Heart right ventricle (tissue), 16 donors: ENCODE results near the gene NUP214. TPM values are rescaled to one million over a fixed set of nuclear protein-coding genes. Genes with fewer than 3 reads are reported as not detected.

Source experiments
- ATAC-seq, 8 donors: fragments of 200-7000 bp; cut with Tn5 transposase; one replicate each; pipeline ENCODE4 v1.9.1; 2020; ENCODE audit warnings: mild to moderate bottlenecking in 8 of 8, moderate library complexity in 8 of 8, moderate number of reproducible peaks in 1 of 8
- DNase-seq, 2 donors: peaks; one replicate each; pipeline ENCODE4 v3.0.0-alpha.2; 2020
- H3K27ac ChIP-seq, 10 donors: fragments of 200-600 bp; sonication (generic) in 2 of 10; one replicate each; pipeline versions ENCODE4 v1.5.0 to v1.8.0; 2020 to 2022; ENCODE audit warnings: mild to moderate bottlenecking in 3 of 10
- H3K27me3 ChIP-seq, 7 donors: fragments of 200-600 bp; one replicate each; pipeline ENCODE4 v1.8.0; 2021 to 2022; ENCODE audit warnings: mild to moderate bottlenecking in 2 of 7
- H3K36me3 ChIP-seq, 9 donors: fragments of 200-600 bp; sonication (generic) in 1 of 9; one replicate each; pipeline versions ENCODE4 v1.5.0 to v1.8.0; 2020 to 2022; ENCODE audit warnings: mild to moderate bottlenecking in 2 of 9
- H3K4me1 ChIP-seq, 9 donors: fragments of 200-600 bp; sonication (generic) in 1 of 9; one replicate each; pipeline versions ENCODE4 v1.5.0 to v1.8.0; 2020 to 2022; ENCODE audit warnings: mild to moderate bottlenecking in 4 of 9
- H3K4me3 ChIP-seq, 10 donors: fragments of 200-600 bp; sonication (generic) in 2 of 10; one replicate each; pipeline versions ENCODE4 v1.5.0 to v1.8.0; 2020 to 2022; ENCODE audit warnings: mild to moderate bottlenecking in 7 of 10, moderate library complexity in 2 of 10
- H3K9me3 ChIP-seq, 11 donors: fragments of 200-600 bp in 10 of 11; sonication (generic) in 2 of 11; one replicate each; pipeline versions ENCODE4 v1.5.0 to v1.8.0; 2013 to 2022; ENCODE audit warnings: mild to moderate bottlenecking in 2 of 11, control low read depth in 1 of 11, moderate library complexity in 1 of 11
- WGBS, 2 donors: extraction: QIAGEN DNeasy Blood & Tissue Kit; methylation state at CpG; one replicate each; pipeline ENCODE4 v1.1.7; 2013; ENCODE audit warnings: inconsistent platforms in 1 of 2; 5-methylcytosine and 5-hydroxymethylcytosine counted together
- intact Hi-C, 10 donors: fragments of 100-400 bp; cut with DNase I; formaldehyde crosslinking; loops; one replicate each; pipeline versions ENCODE4 v1.11.1 to v1.14.2; 2022
- polyA plus RNA-seq, 2 donors: library from polyadenylated mRNA; stranded (reverse); fragments of 200-250 nt; gene quantifications; one replicate each; pipeline ENCODE4 v1.2.3, GENCODE V29; 2013
- total RNA-seq, 10 donors: library from RNA; stranded (reverse); fragmentation: NEBNext Ultra II Directional in 3 of 10; extraction: Animal tissue kit (Norgen Biotek cat#: 25700) in 3 of 10; gene quantifications; one replicate each; pipeline versions ENCODE4 v1.2.1 to v1.2.4, GENCODE V29; 2021 to 2023
- TF ChIP-seq, protein P1 (sequence below), 9 donors: fragments of 200-600 bp; sonication (generic) in 2 of 9; IDR thresholded peaks; one replicate each; pipeline versions ENCODE4 v1.5.0 to v1.8.0; 2021 to 2022; ENCODE audit warnings: antibody characterized with exemption in 9 of 9, mild to moderate bottlenecking in 5 of 9, moderate library complexity in 1 of 9
- donor health status: Arrhythmogenic right ventricular cardiomyopathy.
- donor health status: ischemic (EF 13 %, LVEDD 7.1; RV severe dilation, severe dysfunction).
- donor health status: healthy with polysubstance abuse.
- donor health status: DM: no; HTN: yes; CAD: no.
- donor health status: DM: no; HTN: no; CAD: no.
- donor health status: ischemic (EF 25% LVEDD 6.9; RV normal size, moderate dysfunction).
- donor health status: ischemic (EF 25% LVEDD 5.7; RV mildly dilated, moderate dysfunction).
- donor health status: healthy.
- donor health status: DM: yes; HTN: yes; CAD: no.
- donor health status: Ischemic cardiomyopathy.
- donor health status: ischemic (EF 35%, LVEDD 5.7; RV mildly dilated, moderate dysfunction).
- donor health status: nonischemic (EF 11% LVEDD 7.7; RV severe dilation, severe dysfunction).
- donor health status: DM: yes; HTN: yes; CAD: no.
- donor health status: PGD.
- donor health status: ischemic (EF 29% LVEDD 5.4; RV normal size, mild dysfunction).
- donor health status: nonischemic (EF 23%, LVEDD 6.1; RV moderate dilation, normal function).

The NUP214 gene
- total and polyA plus RNA-seq, 12 donors: 13.8 to 27.1 (median 22.9) TPM

GRCh38 chr9:131197160-131197911 lies 72.0 kb downstream of the NUP214 start:
- Histone ChIP-seq H3K9me3 (no peaks in the 10 kb centered on the region), H3K27ac (no peak overlapping the region), H3K4me1 (no peaks in the 10 kb centered on the region), H3K27me3 (no peaks in the 10 kb centered on the region), H3K4me3 (no peak overlapping the region), H3K36me3 (peaks cover 0 to 100% (median 64%) of the 10 kb centered on the region in 9 donors)
- DNase-seq: no peak
- WGBS, 2 donors: 81 to 82% methylated on average over 11 of the region's 11 CpGs
- intact Hi-C loops: loop anchor here in 1 of 10 donors (10.0 kb wide), 1 partner anchor 427 kb away; no protein-coding TSS in a partner anchor
- ATAC-seq: no peak
- TF ChIP-seq, protein P1, sequence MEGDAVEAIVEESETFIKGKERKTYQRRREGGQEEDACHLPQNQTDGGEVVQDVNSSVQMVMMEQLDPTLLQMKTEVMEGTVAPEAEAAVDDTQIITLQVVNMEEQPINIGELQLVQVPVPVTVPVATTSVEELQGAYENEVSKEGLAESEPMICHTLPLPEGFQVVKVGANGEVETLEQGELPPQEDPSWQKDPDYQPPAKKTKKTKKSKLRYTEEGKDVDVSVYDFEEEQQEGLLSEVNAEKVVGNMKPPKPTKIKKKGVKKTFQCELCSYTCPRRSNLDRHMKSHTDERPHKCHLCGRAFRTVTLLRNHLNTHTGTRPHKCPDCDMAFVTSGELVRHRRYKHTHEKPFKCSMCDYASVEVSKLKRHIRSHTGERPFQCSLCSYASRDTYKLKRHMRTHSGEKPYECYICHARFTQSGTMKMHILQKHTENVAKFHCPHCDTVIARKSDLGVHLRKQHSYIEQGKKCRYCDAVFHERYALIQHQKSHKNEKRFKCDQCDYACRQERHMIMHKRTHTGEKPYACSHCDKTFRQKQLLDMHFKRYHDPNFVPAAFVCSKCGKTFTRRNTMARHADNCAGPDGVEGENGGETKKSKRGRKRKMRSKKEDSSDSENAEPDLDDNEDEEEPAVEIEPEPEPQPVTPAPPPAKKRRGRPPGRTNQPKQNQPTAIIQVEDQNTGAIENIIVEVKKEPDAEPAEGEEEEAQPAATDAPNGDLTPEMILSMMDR (IDR thresholded peaks at IDR 0.05): no peak

DNA sequence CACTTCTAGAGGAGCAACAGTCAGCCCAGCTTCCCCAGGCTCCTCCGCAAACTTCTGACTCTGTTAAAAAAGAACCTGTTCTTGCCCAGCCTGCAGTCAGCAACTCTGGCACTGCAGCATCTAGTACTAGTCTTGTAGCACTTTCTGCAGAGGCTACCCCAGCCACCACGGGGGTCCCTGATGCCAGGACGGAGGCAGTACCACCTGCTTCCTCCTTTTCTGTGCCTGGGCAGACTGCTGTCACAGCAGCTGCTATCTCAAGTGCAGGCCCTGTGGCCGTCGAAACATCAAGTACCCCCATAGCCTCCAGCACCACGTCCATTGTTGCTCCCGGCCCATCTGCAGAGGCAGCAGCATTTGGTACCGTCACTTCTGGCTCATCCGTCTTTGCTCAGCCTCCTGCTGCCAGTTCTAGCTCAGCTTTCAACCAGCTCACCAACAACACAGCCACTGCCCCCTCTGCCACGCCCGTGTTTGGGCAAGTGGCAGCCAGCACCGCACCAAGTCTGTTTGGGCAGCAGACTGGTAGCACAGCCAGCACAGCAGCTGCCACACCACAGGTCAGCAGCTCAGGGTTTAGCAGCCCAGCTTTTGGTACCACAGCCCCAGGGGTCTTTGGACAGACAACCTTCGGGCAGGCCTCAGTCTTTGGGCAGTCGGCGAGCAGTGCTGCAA lies 72.8 kb downstream of the NUP214 start:
- Histone ChIP-seq H3K4me3 (no peak overlapping the region), H3K27ac (no peak overlapping the region), H3K4me1 (peaks cover 0 to 4% (median 0%) of the 10 kb centered on the region in 9 donors), H3K27me3 (no peaks in the 10 kb centered on the region), H3K9me3 (no peaks in the 10 kb centered on the region), H3K36me3 (peaks cover 0 to 100% (median 61%) of the 10 kb centered on the region in 9 donors)
- 86 to 92% methylated on average over 15 of the region's 15 CpGs for WGBS, 2 donors
- TF ChIP-seq, protein P1 (IDR thresholded peaks at IDR 0.05): no peak
- ATAC-seq: peak in 1 of 8 donors; percentile 26
- DNase-seq: no peak
- intact Hi-C loops: loop anchor here in 1 of 10 donors (10.0 kb wide), 1 partner anchor 427 kb away; no protein-coding TSS in a partner anchor

DNA sequence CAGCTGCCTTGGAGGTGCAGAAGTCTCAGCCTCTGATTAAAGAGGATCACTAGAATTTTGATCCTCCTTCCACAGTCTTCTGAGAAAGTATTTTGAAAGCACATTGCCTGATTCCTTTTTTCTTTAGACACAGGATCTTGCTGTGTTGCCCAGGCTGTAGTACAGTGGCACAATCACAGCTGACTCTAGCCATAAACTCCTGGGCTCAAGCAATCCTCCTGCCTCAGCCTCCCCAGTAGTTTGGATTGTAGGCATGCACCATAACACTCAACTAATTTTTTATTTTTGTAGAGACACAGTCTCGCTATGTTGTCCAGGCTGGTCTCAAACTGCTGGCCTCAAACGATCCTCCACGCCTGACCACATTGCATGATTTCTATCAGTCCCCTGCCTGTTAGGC lies 76.5 kb downstream of the NUP214 start:
- Histone ChIP-seq H3K9me3 (no peaks in the 10 kb centered on the region), H3K4me1 (peaks cover 0 to 6% (median 0%) of the 10 kb centered on the region in 9 donors), H3K27me3 (no peaks in the 10 kb centered on the region), H3K36me3 (peaks cover 0 to 100% (median 62%) of the 10 kb centered on the region in 9 donors), H3K4me3 (no peak overlapping the region), H3K27ac (no peak overlapping the region)
- intact Hi-C loops: loop anchor here in 1 of 10 donors (10.0 kb wide), 1 partner anchor 57 kb away; no protein-coding TSS in a partner anchor
- no peak for DNase-seq
- 96 to 98% methylated on average over 3 of the region's 3 CpGs for WGBS, 2 donors
- ATAC-seq: no peak
- TF ChIP-seq, protein P1 (IDR thresholded peaks at IDR 0.05): no peak

DNA sequence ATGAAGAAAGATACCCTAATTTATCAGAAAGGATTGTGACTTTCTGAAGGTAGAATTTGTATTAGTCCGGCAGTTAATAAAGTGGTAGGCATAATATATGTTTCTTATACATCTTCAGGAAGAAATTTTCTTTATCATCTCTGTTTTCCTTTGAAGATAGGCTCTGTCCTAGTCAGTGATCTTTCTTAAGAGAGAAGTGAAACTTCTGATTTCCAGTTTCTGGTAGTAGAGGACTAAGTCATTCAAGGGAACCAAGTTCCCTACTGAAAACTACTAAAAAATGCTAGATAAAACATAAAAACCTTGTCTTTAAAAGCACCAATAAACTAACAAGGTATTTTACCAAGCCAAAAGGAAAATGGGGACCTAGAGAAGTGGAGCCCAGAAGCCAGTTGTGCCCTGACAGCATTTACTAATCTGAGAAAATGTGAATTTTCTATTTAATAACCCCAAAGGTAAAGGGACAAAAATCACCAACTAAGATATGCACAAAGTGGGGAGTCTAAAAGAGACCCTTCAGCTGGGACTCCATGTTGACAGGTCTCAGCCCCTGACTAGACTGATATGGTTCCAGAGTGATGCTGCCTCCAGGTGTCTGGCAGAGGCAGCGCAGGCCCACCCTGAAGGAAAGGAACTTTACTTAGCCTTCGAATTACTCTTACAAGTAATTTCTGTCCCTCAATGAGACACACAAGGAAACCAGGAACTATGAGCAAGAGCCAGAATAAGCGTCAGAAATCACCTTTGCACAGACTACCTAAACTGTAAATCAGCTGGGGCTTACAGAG lies 78.2 kb downstream of the NUP214 start:
- H3K27me3 ChIP-seq: no peaks in the 10 kb centered on the region
- peaks cover 0 to 6% (median 0%) of the 10 kb centered on the region in 9 donors for H3K4me1 ChIP-seq
- H3K4me3 ChIP-seq: no peak overlapping the region
- ATAC-seq: no peak
- no peak overlapping the region for H3K27ac ChIP-seq
- intact Hi-C loops: loop anchor here in 1 of 10 donors (10.0 kb wide), 1 partner anchor 59 kb away; no protein-coding TSS in a partner anchor
- TF ChIP-seq, protein P1 (IDR thresholded peaks at IDR 0.05): peak in 3 of 9 donors; percentile 11 to 24 (median 14)
- peaks cover 0 to 99% (median 49%) of the 10 kb centered on the region in 9 donors for H3K36me3 ChIP-seq
- DNase-seq: no peak
- WGBS, 2 donors: 86 to 89% methylated on average over 4 of the region's 4 CpGs
- H3K9me3 ChIP-seq: no peaks in the 10 kb centered on the region
